ENCODE measurements around the gene SLC11A2.

The SLC11A2 gene

GRCh38 chr12:51025836-51026638 is at the start of gene SLC11A2:
TSS of gene SLC11A2 (minus strand) at chr12:51026384. CDS start at chr12:51010728, 15,656 bp downstream.
- peak; percentile 82 to 92 (median 84) for DNase-seq

- DNase-seq = no peak
These were observed 49.2 kb upstream of the SLC11A2 start for GRCh38 chr12:51075390-51075789.

GRCh38 chr12:51071663-51072062 is 45.5 kb upstream of the SLC11A2 start:
- no peak for DNase-seq

GRCh38 chr12:51070004-51070403 is 43.8 kb upstream of the SLC11A2 start:
- no peak for DNase-seq

- no peak for DNase-seq
These were observed 41.6 kb upstream of the SLC11A2 start for GRCh38 chr12:51067771-51068170.

GRCh38 chr12:51067229-51067628 is 41.0 kb upstream of the SLC11A2 start:
- DNase-seq = no peak

GRCh38 chr12:51065530-51065929 is 39.3 kb upstream of the SLC11A2 start:
- no peak for DNase-seq

GRCh38 chr12:51062631-51063397 is 36.6 kb upstream of the SLC11A2 start:
- no peak for DNase-seq

GRCh38 chr12:51059086-51059485 is 32.9 kb upstream of the SLC11A2 start:
- DNase-seq = no peak

- DNase-seq = no peak
These were observed 30.1 kb upstream of the SLC11A2 start for GRCh38 chr12:51056242-51056641.

GRCh38 chr12:51055060-51055459 is 28.9 kb upstream of the SLC11A2 start:
- DNase-seq = no peak

GRCh38 chr12:51051787-51052186 is 25.6 kb upstream of the SLC11A2 start:
- no peak for DNase-seq

- no peak for DNase-seq
These were observed 23.3 kb upstream of the SLC11A2 start for GRCh38 chr12:51049525-51049924.

- peak in 2 of 6 experiments; percentile 7 to 52 for DNase-seq
These were observed 22.6 kb upstream of the SLC11A2 start for GRCh38 chr12:51048661-51049251.

GRCh38 chr12:51047655-51048540 is 21.7 kb upstream of the SLC11A2 start, which contains the start of gene LETMD1:
TSS of gene LETMD1 (plus strand) at chr12:51048327. CDS start at chr12:51048357, 30 bp downstream.
- DNase-seq = peak; percentile 83 to 99 (median 93)

GRCh38 chr12:51036279-51036678 is 10.1 kb upstream of the SLC11A2 start:
- no peak for DNase-seq

- DNase-seq = no peak
These were observed 7.4 kb upstream of the SLC11A2 start for GRCh38 chr12:51033457-51034089.

GRCh38 chr12:51033048-51033447 is 6.9 kb upstream of the SLC11A2 start:
- DNase-seq = no peak

GRCh38 chr12:51028813-51029150 is 2.6 kb upstream of the SLC11A2 start:
- DNase-seq = no peak

GRCh38 chr12:51028126-51028812 is 2.1 kb upstream of the SLC11A2 start:
- peak in 3 of 6 experiments; percentile 6 to 46 (median 7) for DNase-seq

GRCh38 chr12:51027342-51027835 is 1.2 kb upstream of the SLC11A2 start:
- DNase-seq = no peak

Measured in stimulated activated naive CD4-positive, alpha-beta T cell (primary cell).